Measurements from ENCODE around the gene TAS2R60. TPM values are rescaled to one million over a fixed set of nuclear protein-coding genes. Genes with fewer than 3 reads are reported as not detected.
"Not testable (repeated sequence)": the region's sequence is repeated elsewhere in the genome, so short reads cannot be mapped to it uniquely, and the experiment has no call there.

The TAS2R60 gene
- total RNA-seq, 4 donors from 2014 or later: 0.40 TPM; not detected in 3

GRCh38 chr7:143485500-143485899 is 42.2 kb downstream of the TAS2R60 start:
- Histone ChIP-seq H3K4me3 (no peak overlapping the region), H3K27ac (peak overlapping the region in 1 of 4 donors; percentile 16), H3K27me3 (no peaks in the 10 kb centered on the region), H3K9me3 (no peaks in the 10 kb centered on the region), H3K4me1 (peaks cover 0 to 5% (median 0%) of the 10 kb centered on the region in 3 donors), H3K36me3 (no peaks in the 10 kb centered on the region)
- peak; percentile 47 for ATAC-seq
- TF ChIP-seq POLR2A (IDR thresholded peaks at IDR 0.05): no peak
- 67 to 83% methylated on average over 1 to 6 of the region's 6 CpGs for WGBS, 2 donors (ENCODE audit: low coverage in 1 of 2)

GRCh38 chr7:143486266-143486665 is 43.0 kb downstream of the TAS2R60 start:
- WGBS, 2 donors (ENCODE audit: low coverage in 1 of 2): 87 to 90% methylated on average over 2 to 3 of the region's 3 CpGs
- H3K4me1 ChIP-seq, H3K9me3 ChIP-seq, ATAC-seq, H3K36me3 ChIP-seq, H3K4me3 ChIP-seq, H3K27ac ChIP-seq, H3K27me3 ChIP-seq: not testable (repeated sequence)

- no peak for TF ChIP-seq POLR2AphosphoS5 (IDR thresholded peaks at IDR 0.05)
- TF ChIP-seq POLR2A (IDR thresholded peaks at IDR 0.05): no peak
- no peak for TF ChIP-seq CTCF (IDR thresholded peaks at IDR 0.05)
- TF ChIP-seq EP300 (IDR thresholded peaks at IDR 0.05): no peak
- no peaks in the 10 kb centered on the region for H3K27me3 ChIP-seq
- no peak overlapping the region for H3K27ac ChIP-seq
- no peak for ATAC-seq
- H3K4me1 ChIP-seq: peaks cover 0 to 5% (median 0%) of the 10 kb centered on the region in 3 donors
- H3K4me3 ChIP-seq: no peak overlapping the region
- 66 to 72% methylated on average over 2 of the region's 2 CpGs for WGBS, 2 donors (ENCODE audit: low coverage in 1 of 2)
- no peaks in the 10 kb centered on the region for H3K9me3 ChIP-seq
- no peaks in the 10 kb centered on the region for H3K36me3 ChIP-seq
Observed at GRCh38 chr7:143487061-143487460, 43.8 kb downstream of the TAS2R60 start.

- peaks cover 0 to 5% (median 0%) of the 10 kb centered on the region in 3 donors for H3K4me1 ChIP-seq
- no peaks in the 10 kb centered on the region for H3K9me3 ChIP-seq
- WGBS, 2 donors (ENCODE audit: low coverage in 1 of 2): 19 to 50% methylated on average over 3 to 5 of the region's 5 CpGs
- H3K4me3 ChIP-seq: no peak overlapping the region
- ATAC-seq: peak; percentile 46
- no peaks in the 10 kb centered on the region for H3K27me3 ChIP-seq
- H3K36me3 ChIP-seq: no peaks in the 10 kb centered on the region
- H3K27ac ChIP-seq: no peak overlapping the region
- TF ChIP-seq CTCF (IDR thresholded peaks at IDR 0.05) (no peak), EP300 (IDR thresholded peaks at IDR 0.05) (no peak), POLR2AphosphoS5 (IDR thresholded peaks at IDR 0.05) (no peak), POLR2A (IDR thresholded peaks at IDR 0.05) (no peak)
Observed at GRCh38 chr7:143487566-143487965, 44.3 kb downstream of the TAS2R60 start.

GRCh38 chr7:143490717-143491306 is 47.6 kb downstream of the TAS2R60 start:
- no peaks in the 10 kb centered on the region for H3K27me3 ChIP-seq
- 100% methylated on average over 1 of the region's 1 CpG for WGBS, 2 donors (ENCODE audit: low coverage in 1 of 2)
- H3K9me3 ChIP-seq: no peaks in the 10 kb centered on the region
- H3K36me3 ChIP-seq: no peaks in the 10 kb centered on the region
- no peak for ATAC-seq
- TF ChIP-seq CTCF (IDR thresholded peaks at IDR 0.05) (peak in 1 of 4 experiments; percentile 54), EP300 (IDR thresholded peaks at IDR 0.05) (no peak), POLR2AphosphoS5 (IDR thresholded peaks at IDR 0.05) (no peak), POLR2A (IDR thresholded peaks at IDR 0.05) (no peak)
- no peak overlapping the region for H3K4me3 ChIP-seq
- H3K27ac ChIP-seq: no peak overlapping the region
- H3K4me1 ChIP-seq: no peaks in the 10 kb centered on the region

- Histone ChIP-seq H3K4me3 (no peak overlapping the region), H3K27me3 (no peaks in the 10 kb centered on the region), H3K27ac (no peak overlapping the region), H3K36me3 (no peaks in the 10 kb centered on the region), H3K9me3 (no peaks in the 10 kb centered on the region), H3K4me1 (no peaks in the 10 kb centered on the region)
- TF ChIP-seq POLR2AphosphoS5 (IDR thresholded peaks at IDR 0.05) (no peak), CTCF (IDR thresholded peaks at IDR 0.05) (no peak), POLR2A (IDR thresholded peaks at IDR 0.05) (no peak), EP300 (IDR thresholded peaks at IDR 0.05) (no peak)
- 74 to 95% methylated on average over 2 of the region's 2 CpGs for WGBS, 2 donors (ENCODE audit: low coverage in 1 of 2)
- ATAC-seq: no peak
Observed at GRCh38 chr7:143492043-143492471, 48.8 kb downstream of the TAS2R60 start.

Measured in gastroesophageal sphincter (tissue), 4 donors.